ENCODE data around the gene PARD6A.

DNA sequence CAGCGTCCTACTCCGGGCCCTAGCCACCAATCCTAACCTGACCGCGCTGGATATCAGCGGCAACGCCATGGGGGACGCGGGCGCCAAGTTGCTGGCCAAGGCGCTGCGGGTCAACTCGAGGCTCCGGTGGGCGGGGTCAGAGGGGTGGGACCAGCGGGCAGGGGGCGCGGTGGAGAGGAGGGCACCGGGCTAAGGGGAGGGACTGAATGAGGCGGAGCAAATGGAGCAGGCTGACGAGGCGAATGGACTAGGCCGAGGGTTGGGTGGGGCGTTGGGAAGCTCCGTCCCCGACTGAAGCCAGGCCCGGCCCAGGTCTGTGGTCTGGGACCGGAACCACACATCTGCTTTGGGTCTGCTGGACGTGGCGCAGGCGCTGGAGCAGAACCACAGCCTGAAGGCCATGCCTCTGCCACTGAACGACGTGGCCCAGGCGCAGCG lies 11.2 kb upstream of the PARD6A start:
- no peak for TF ChIP-seq EZH2 (IDR thresholded peaks at IDR 0.05; ENCODE audit: low read length)
- TF ChIP-seq CTCF (optimal IDR thresholded peaks at IDR 0.05 in 1 of 3, IDR thresholded peaks at IDR 0.05 in 1 of 3, conservative IDR thresholded peaks at IDR 0.05 in 1 of 3; ENCODE audit: extremely low read depth in 1 of 3, insufficient read depth in 2 of 3, low read length in 3 of 3): no peak

Data from keratinocyte (primary cell).